SIG-M5 treated with dmso at 0.1 percent for 504 hours (cell line): Measurements from ENCODE around the gene SLC26A5.
"Not testable (repeated sequence)": the region's sequence is repeated elsewhere in the genome, so short reads cannot be mapped to it uniquely, and the experiment has no call there.

ENCODE experiments used
- DNase-seq: peaks from one replicate; lab custom pipeline; 2025; ENCODE audit not compliant: unreplicated experiment; lab: John Stamatoyannopoulos, UW

SLC26A5 gene

GRCh38 chr7:103405789-103406613 lies 40.0 kb downstream of the SLC26A5 start:
- not testable (repeated sequence) for DNase-seq

- not testable (repeated sequence) for DNase-seq
Measured at GRCh38 chr7:103399687-103400086, 46.3 kb downstream of the SLC26A5 start.

- DNase-seq = no peak
Measured at GRCh38 chr7:103398483-103399127, 47.4 kb downstream of the SLC26A5 start.

- DNase-seq = no peak
Measured at GRCh38 chr7:103396471-103396870, 49.5 kb downstream of the SLC26A5 start.

GRCh38 chr7:103395071-103395470 lies 50.9 kb downstream of the SLC26A5 start:
- no peak for DNase-seq

- no peak for DNase-seq
Measured at GRCh38 chr7:103394566-103394965, 51.4 kb downstream of the SLC26A5 start.

GRCh38 chr7:103391976-103392375 lies 54.0 kb downstream of the SLC26A5 start:
- DNase-seq = no peak

GRCh38 chr7:103391150-103391549 lies 54.9 kb downstream of the SLC26A5 start:
- DNase-seq = no peak

- no peak for DNase-seq
Measured at GRCh38 chr7:103389263-103389662, 56.7 kb downstream of the SLC26A5 start.

GRCh38 chr7:103388469-103389140 lies 57.4 kb downstream of the SLC26A5 start:
- DNase-seq = no peak

GRCh38 chr7:103387242-103387641 lies 58.8 kb downstream of the SLC26A5 start:
- peak; percentile 43 for DNase-seq

GRCh38 chr7:103382032-103382402 lies 64.0 kb downstream of the SLC26A5 start:
- no peak for DNase-seq

GRCh38 chr7:103381280-103382031 lies 64.6 kb downstream of the SLC26A5 start:
- no peak for DNase-seq

GRCh38 chr7:103380395-103381191 lies 65.4 kb downstream of the SLC26A5 start:
- no peak for DNase-seq

- DNase-seq = peak; percentile 32
Measured at GRCh38 chr7:103379270-103379975, 66.6 kb downstream of the SLC26A5 start.

GRCh38 chr7:103373866-103374643 lies 72.0 kb downstream of the SLC26A5 start:
- no peak for DNase-seq

- no peak for DNase-seq
Measured at GRCh38 chr7:103369432-103369831, 76.6 kb downstream of the SLC26A5 start.

GRCh38 chr7:103349805-103350204 lies 96.2 kb downstream of the SLC26A5 start:
- DNase-seq = peak; percentile 36

GRCh38 chr7:103348959-103349358 lies 97.0 kb downstream of the SLC26A5 start:
- no peak for DNase-seq
